SHP77 treated with DMSO at 0.1 percent for 48 hours (cell line): ENCODE measurements around the gene MYO18A.

Experiments
- DNase-seq: peaks from one replicate; lab custom pipeline; 2025; lab: John Stamatoyannopoulos, UW

The MYO18A gene

GRCh38 chr17:29054835-29055234 lies 125.4 kb downstream of the MYO18A start:
- no peak for DNase-seq

DNA sequence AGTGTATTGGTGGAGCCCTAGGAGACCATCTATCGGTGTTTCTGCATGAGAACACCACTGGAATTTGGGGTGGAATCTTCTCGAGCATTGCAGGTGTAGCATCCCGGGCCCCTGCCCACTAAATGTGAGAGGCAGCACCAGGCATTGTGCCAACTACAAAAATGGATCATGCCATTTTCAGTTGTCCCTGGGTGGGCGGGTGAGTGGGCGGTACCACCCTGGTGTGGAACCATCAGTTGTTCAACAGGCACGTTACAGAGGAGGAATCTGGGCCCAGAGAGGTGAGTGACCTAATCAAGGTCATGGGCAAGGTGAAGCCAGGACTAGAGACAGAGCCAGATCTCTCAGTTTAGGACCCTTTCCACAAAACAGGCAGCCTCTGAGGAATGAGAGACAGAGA lies 128.5 kb downstream of the MYO18A start:
- no peak for DNase-seq

DNA sequence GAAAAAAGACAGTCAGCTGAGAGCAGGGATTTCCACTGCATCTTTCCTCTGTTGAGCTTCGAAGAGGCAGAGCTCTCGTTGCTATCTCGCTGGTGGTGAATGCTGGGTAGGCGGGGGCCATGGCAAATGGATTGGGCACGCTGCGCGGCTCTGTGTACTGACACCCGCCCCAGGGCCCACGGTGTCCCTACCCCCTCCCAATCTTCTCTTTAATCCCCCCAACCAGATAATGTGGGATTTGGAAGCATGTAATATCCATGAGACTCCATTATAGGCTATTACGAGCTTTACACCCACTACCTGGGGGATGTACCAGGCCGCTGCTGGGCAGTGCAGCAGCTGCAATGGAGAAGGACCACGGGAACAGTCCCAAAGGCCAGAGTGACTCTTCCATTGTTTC lies 129.0 kb downstream of the MYO18A start:
- no peak for DNase-seq

DNA sequence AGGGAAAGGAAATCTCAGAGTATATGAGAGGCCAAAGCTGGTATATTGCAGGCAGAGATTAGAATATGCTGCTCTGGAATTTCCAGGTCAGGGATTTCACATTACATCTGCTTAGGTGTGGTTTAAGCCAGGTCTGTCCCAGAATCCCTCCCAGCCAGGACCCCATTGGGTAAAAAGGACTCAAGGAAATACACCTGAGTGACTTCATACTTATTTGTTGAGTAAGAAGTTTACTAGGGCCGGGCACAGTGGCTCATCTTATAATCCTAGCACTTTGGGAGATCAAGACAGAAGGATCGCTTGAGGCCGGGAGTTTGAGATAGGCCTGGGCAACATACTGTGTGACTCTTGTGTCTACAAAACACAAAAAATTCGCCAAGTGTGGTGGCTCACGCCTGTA lies 130.0 kb downstream of the MYO18A start:
- no peak for DNase-seq

DNA sequence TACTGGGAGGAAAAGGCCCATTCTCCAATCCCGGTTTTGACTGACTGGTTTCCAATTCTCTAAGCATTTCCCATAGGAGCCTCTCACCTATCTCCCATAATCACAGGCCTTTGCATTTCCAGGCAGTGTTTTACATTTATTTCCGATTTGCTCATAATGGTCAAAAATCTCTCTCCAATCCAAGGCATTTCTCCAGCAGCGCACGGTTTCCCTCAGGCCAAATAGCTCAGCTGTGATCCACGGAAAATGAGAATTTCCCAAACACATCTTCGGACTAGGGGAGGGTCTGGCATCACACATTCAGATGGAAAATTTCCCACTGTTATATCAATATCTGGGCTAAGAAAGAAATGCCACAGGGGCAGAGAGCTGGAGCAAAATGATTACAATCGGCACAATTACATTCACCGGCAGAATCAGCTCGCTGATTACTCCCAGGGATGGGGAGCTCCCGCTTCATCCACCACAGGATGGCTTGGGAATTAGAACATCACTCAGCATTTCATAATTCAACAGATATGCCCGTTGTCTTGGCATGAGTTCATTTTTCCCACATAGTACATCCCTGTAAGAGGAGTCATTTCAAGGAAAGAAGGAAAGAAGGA lies 130.6 kb downstream of the MYO18A start:
- DNase-seq, result no peak

GRCh38 chr17:29048440-29049368 lies 131.5 kb downstream of the MYO18A start:
- peak; percentile 33 for DNase-seq

DNA sequence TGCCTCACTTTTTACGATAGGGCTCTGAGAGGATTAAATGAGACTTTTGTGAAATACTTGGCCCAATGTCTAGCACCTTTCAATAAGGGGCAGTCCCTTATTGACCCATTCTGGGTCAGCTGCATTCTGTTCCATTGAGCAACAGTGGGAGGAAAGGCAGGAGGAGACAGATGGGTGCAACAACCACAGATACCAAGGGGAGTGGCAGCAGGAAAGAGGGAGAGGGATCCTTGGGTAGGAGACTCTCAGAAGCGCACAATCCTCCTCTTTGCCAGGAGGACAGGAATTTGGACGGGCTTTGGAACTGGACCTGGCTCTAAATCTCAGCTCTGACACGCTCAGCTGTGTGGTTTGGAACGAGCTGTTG lies 133.7 kb downstream of the MYO18A start:
- no peak for DNase-seq

DNA sequence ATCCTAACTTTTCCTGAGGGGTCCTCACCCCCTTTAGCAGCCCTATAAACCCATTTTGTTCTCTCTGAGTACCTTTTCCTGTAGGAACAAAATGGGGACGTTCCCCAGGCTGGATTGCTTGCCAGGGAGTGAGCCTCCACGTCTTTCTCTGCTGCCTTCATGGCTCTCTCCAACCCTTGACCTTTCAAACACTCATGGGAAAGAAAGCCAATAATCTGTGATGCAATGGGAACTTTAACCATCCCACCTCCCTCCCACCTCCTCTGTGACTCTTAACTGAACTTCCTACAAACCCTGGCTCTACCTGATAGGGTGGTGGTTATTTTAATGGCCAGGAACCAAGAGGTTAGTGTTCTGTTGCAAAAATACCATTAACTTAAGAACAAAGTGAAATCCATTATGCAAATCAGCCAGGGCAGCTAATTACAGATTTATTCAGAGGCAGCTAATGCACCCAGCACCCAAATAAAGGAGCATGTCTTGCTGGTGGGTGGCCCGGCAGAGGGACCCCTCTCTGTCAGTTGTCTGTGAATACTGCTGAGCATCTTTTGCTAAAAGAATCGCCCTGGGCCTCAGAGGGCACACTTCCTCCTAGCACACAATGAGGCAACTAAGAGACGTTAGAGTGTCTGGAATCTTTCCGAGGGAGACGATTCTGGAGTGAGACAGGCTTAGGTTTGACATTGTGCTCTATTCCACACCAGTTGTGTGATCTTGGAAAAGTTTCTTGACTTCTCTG lies 134.3 kb downstream of the MYO18A start:
- no peak for DNase-seq

GRCh38 chr17:29045026-29045425 lies 135.2 kb downstream of the MYO18A start:
- DNase-seq, result no peak

- no peak for DNase-seq
These were observed 136.6 kb downstream of the MYO18A start for GRCh38 chr17:29043539-29044145.

- peak; percentile 76 for DNase-seq
These were observed 137.3 kb downstream of the MYO18A start, which contains the start of gene PIPOX for GRCh38 chr17:29042679-29043538. Gene PIPOX (plus strand): TSS chr17:29043141. CDS start chr17:29043226, 85 bp downstream.

DNA sequence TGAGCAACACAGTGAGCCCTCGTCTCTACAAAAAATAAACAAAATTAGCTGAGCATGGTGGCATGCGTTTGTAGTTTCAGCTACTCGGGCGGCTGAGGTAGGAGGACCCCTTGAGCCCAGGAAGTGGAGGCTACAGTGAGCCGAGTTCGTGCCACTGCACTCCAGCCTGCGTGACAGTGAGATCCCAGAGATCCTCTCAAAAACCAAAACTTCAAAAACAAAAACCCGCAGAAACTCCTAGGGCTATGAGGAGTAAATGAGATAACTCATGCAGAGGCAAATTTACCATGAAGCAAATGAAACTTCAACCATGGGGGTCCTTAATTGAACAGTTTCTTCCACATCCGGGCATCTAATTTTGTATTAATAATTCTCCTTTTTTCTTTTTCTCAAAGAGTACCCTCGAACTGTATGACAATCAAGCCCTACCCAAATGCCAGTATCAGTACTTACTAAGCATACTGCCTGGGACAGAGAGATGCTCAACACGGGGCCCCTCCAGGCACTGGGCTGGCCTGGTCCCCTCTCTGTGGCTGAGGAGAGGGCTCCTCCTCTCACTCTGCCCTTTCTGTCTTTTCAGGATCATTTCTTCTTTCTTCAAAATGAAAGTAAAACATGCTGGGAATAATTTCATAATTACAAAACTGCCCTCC lies 138.0 kb downstream of the MYO18A start:
- DNase-seq, result no peak

DNA sequence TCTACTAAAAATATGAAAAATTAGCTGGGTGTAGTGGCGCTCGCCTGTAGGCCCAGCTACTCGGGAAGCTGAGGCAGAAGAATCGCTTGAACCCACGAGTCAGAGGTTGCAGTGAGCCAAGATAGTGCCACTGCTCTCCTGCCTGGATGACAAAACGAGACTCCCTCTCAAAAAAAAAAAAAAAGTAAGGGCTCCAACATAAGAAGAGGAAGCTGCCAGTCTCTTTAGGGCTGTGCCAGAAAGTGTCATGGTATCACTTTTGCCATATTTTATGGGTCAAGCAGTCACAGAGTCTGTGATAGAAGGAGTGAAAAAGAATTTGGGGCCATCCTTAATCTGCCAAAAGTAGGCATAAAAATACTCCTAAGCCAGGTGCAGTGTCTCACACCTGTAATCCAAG lies 138.6 kb downstream of the MYO18A start:
- no peak for DNase-seq

DNA sequence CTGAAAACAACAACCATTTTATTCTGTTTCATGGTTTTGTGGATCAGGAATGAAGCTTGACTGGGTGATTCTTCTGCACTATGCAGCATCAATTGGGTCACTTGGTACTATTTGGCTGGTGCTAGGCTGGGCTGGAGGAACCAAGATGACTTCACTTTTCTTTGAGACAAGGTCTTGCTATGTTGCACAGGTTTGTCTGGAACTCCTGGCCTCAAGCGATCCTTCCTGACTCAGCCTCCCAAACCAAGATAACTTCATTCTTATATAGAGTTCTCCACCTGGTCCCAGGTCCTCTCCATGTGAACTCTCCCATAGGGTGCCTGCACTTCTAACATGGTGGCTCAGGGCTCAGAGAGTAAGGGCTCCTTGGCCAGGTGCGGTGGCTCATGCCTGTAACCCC lies 139.1 kb downstream of the MYO18A start:
- DNase-seq, result no peak

GRCh38 chr17:29039764-29040598 lies 140.2 kb downstream of the MYO18A start:
- DNase-seq, result no peak

- no peak for DNase-seq
These were observed 142.0 kb downstream of the MYO18A start for GRCh38 chr17:29038085-29038795.

DNA sequence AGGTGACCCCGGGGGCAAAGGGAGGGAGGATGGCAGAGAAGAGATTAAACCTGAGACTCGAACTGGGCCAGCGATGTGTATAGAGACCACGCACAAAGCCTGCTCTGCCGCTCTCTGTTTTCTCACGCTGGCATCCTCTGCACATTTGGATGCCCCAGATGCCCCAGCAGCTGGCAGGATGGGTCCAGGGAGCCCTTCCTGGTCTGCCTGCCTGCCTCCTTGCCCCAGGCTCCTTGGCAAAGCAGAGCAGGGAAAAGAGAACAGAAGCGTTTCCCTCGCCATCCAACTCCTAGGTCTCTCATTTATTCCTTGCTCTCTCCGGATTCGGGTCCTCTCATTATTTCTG lies 142.5 kb downstream of the MYO18A start:
- no peak for DNase-seq

DNA sequence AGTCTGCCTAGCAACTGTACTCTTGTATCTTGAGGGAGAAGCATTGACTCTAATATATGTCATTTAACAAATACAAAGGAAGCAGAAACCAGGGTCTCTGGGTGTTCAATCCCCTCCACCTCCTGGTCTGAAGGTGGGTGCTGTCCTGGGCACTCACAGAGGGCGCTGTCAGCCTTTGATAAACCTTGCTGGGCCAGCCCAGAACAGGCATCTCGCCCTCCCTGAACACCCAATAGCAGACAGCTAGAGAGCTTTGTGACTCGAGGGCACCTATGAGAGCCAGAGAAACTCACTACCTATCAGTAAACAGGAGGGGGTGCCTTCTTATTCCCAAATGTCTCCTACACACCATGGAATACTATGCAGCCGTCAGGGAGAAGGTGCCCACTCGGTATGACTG lies 143.6 kb downstream of the MYO18A start:
- DNase-seq, result no peak

- no peak for DNase-seq
These were observed 145.7 kb downstream of the MYO18A start for GRCh38 chr17:29034510-29034909.

DNA sequence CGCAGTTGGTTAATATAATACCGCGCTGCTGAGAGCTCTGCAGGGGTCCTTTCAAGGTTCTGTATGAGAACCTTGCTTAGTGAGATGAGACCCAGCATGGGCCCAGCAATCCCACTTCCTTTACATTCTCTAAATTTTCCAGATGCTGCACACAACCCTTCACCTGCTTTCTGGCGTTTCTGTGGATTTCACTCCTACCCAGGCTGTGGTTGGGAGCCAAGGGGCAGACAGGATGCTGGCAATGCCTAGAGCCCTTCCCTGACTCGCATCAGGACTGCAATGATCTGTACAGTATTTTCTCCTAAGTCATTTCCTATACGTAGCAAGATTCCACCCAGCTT lies 147.4 kb downstream of the MYO18A start:
- no peak for DNase-seq
